ENCODE measurements around the gene ACBD3.

ACBD3 gene

GRCh38 chr1:226134170-226135058 is 52.1 kb downstream of the ACBD3 start:
- no peak for DNase-seq (ENCODE audit: low spot score)

- no peak for DNase-seq (ENCODE audit: low spot score)
Measured at GRCh38 chr1:226133504-226134123, 52.9 kb downstream of the ACBD3 start.

- no peak for DNase-seq (ENCODE audit: low spot score)
Measured at GRCh38 chr1:226132728-226133503, 53.6 kb downstream of the ACBD3 start.

GRCh38 chr1:226131639-226132038 is 54.9 kb downstream of the ACBD3 start:
- no peak for DNase-seq (ENCODE audit: low spot score)

- no peak for DNase-seq (ENCODE audit: low spot score)
Measured at GRCh38 chr1:226129230-226129629, 57.3 kb downstream of the ACBD3 start.

- DNase-seq (ENCODE audit: low spot score): no peak
Measured at GRCh38 chr1:226128487-226129075, 58.0 kb downstream of the ACBD3 start.

GRCh38 chr1:226126824-226127569 is 59.5 kb downstream of the ACBD3 start:
- DNase-seq (ENCODE audit: low spot score): no peak

- DNase-seq (ENCODE audit: low spot score): no peak
Measured at GRCh38 chr1:226125831-226126230, 60.7 kb downstream of the ACBD3 start.

GRCh38 chr1:226125097-226125630 is 61.4 kb downstream of the ACBD3 start:
- DNase-seq (ENCODE audit: low spot score): peak; percentile 80

- DNase-seq (ENCODE audit: low spot score): no peak
Measured at GRCh38 chr1:226123591-226124471, 62.7 kb downstream of the ACBD3 start.

- no peak for DNase-seq (ENCODE audit: low spot score)
Measured at GRCh38 chr1:226123212-226123560, 63.4 kb downstream of the ACBD3 start.

- peak; percentile 78 for DNase-seq (ENCODE audit: low spot score)
Measured at GRCh38 chr1:226121587-226122400, 64.7 kb downstream of the ACBD3 start.

- no peak for DNase-seq (ENCODE audit: low spot score)
Measured at GRCh38 chr1:226121049-226121586, 65.4 kb downstream of the ACBD3 start.

- DNase-seq (ENCODE audit: low spot score): no peak
Measured at GRCh38 chr1:226120398-226120797, 66.1 kb downstream of the ACBD3 start.

GRCh38 chr1:226119169-226119568 is 67.4 kb downstream of the ACBD3 start:
- DNase-seq (ENCODE audit: low spot score): no peak

GRCh38 chr1:226118357-226118756 is 68.2 kb downstream of the ACBD3 start:
- DNase-seq (ENCODE audit: low spot score): no peak

GRCh38 chr1:226117330-226117729 is 69.2 kb downstream of the ACBD3 start:
- no peak for DNase-seq (ENCODE audit: low spot score)

GRCh38 chr1:226116673-226117072 is 69.9 kb downstream of the ACBD3 start:
- DNase-seq (ENCODE audit: low spot score): no peak

- DNase-seq (ENCODE audit: low spot score): no peak
Measured at GRCh38 chr1:226112626-226113025, 73.9 kb downstream of the ACBD3 start.
